Left colon (tissue), 2 donors: ENCODE data around the gene CCDC24. TPM values are rescaled to one million over a fixed set of nuclear protein-coding genes. Genes with fewer than 3 reads are reported as not detected.

Source experiments
- ATAC-seq: fragments of 200-7000 bp; cut with Tn5 transposase; one replicate; pipeline ENCODE4 v1.9.1; 2020; ENCODE audit warnings: mild to moderate bottlenecking, moderate library complexity
- DNase-seq, 2 donors: peaks; one replicate each; pipeline ENCODE4 v3.0.0-alpha.2; 2020
- intact Hi-C, 2 donors: fragments of 100-400 bp; cut with DNase I in 1 of 2; cut with micrococcal nuclease in 1 of 2; formaldehyde crosslinking; loops; one replicate each; pipeline versions ENCODE4 v1.11.2 to v1.14.0; 2022; cut with DNase I, micrococcal nuclease
- total RNA-seq, 2 donors: library from RNA; stranded (reverse); fragmentation: NEBNext Ultra II Directional; extraction: Animal tissue kit (Norgen Biotek cat#: 25700); gene quantifications; one replicate each; pipeline ENCODE4 v1.2.1, GENCODE V29; 2021
- donor health status: DM: no; HTN: no; CAD: no.
- donor health status: DM: yes; HTN: yes; CAD: no.

CCDC24 gene
- total RNA-seq, 2 donors from 2014 or later: 22.4 to 22.6 TPM

- ATAC-seq (no peak), DNase-seq (no peak)
- intact Hi-C loops: no loop called here
Measured at GRCh38 chr1:43960798-43961197, 30.6 kb upstream of the CCDC24 start.

DNA sequence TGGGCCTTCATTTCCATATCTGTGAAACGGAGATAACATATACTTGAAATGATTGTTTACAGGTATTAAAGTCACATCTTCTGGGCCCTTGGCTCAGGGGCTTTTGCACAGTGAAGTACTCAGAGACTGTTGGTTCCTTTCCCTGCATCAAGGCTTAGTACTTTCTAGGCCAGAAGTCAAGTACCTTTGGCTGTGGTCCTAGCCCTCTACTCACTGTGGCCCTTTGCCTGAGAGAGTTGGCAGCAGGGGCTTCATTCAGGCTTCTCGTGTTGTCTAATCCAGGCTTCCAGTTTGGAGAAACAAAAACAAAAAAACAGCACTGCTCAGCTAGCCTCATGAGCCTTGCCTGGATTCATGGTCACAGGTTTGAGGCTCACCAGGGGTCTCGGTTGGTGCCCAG is 29.7 kb upstream of the CCDC24 start:
- intact Hi-C loops: no loop called here
- DNase-seq: no peak
- ATAC-seq: no peak

- intact Hi-C loops: no loop called here
- DNase-seq (no peak), ATAC-seq (no peak)
Measured at GRCh38 chr1:43962324-43962723, 29.1 kb upstream of the CCDC24 start.

DNA sequence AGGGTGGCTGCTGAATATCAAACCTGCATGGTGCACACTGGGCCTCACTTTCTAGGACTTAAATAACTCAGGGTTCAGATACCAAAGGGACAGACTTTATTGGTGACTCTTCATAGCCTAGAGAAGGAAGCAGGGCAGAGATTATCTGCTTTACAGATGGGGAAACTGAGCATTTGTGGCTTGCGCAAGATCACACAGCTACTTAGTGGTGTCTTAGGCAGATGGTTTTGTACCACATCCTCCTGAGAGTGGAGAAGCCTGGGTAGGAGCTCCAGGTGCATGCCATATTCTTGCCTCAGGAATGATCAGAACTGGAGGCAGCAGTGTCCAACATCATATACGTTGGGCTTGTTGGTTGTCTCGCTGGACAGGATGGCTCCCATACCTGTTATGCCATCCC is 28.4 kb upstream of the CCDC24 start:
- no peak for DNase-seq
- no peak for ATAC-seq
- intact Hi-C loops: no loop called here

- ATAC-seq (no peak), DNase-seq (no peak)
- intact Hi-C loops: no loop called here
Measured at GRCh38 chr1:43963890-43964289, 27.5 kb upstream of the CCDC24 start.

GRCh38 chr1:43965316-43965715 is 26.1 kb upstream of the CCDC24 start:
- no peak for ATAC-seq
- intact Hi-C loops: no loop called here

GRCh38 chr1:43968348-43968948 is 23.0 kb upstream of the CCDC24 start:
- DNase-seq: no peak
- intact Hi-C loops: no loop called here
- ATAC-seq: no peak

More at GRCh38 chr1:43965316-43965715, 26.1 kb upstream of the CCDC24 start:
- no peak for DNase-seq

GRCh38 chr1:43969416-43969745 is 22.0 kb upstream of the CCDC24 start:
- ATAC-seq (no peak), DNase-seq (no peak)
- intact Hi-C loops: no loop called here

- DNase-seq (peak; percentile 96 to 98), ATAC-seq (peak; percentile 82)
- intact Hi-C loops: no loop called here
Measured at GRCh38 chr1:43969746-43970466, 21.5 kb upstream of the CCDC24 start, which contains the start of gene DPH2. Gene DPH2 (plus strand): TSS chr1:43970010. CDS start chr1:43970176, 166 bp downstream.

DNA sequence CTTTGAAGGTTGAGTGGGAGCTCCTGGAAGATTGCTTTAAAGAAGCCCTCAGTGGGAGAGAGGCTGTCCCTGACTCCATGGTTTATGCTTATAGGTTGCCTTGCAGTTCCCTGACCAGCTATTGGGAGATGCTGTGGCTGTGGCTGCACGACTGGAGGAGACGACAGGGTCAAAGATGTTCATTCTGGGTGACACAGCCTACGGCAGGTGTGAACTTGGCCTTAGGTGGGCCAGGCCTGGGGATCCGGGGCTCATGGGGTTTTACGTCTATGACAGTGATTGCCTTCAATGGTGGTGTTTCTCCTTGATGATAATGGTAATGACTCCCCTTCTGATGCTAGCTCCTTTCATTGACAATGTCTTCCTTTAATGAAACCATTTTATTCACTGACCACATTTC is 20.9 kb upstream of the CCDC24 start:
- DNase-seq (no peak), ATAC-seq (no peak)
- intact Hi-C loops: no loop called here

DNA sequence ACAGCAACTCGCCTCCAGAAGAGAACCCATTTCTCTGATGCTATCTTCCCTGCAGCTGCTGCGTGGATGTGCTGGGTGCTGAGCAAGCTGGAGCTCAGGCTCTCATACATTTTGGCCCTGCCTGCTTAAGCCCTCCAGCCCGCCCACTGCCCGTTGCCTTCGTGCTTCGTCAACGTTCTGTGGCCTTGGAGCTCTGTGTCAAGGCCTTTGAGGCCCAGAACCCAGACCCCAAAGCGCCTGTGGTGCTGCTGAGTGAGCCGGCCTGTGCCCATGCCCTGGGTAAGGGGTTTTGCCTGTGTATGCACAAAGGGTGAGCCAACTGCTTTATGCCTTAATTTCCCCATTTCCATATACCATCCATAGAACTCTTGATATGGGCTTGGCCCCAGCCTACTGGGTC is 20.5 kb upstream of the CCDC24 start:
- DNase-seq (no peak), ATAC-seq (no peak)
- intact Hi-C loops: no loop called here

- intact Hi-C loops: no loop called here
- no peak for ATAC-seq
- DNase-seq: no peak
Measured at GRCh38 chr1:43971336-43971980, 19.9 kb upstream of the CCDC24 start.

DNA sequence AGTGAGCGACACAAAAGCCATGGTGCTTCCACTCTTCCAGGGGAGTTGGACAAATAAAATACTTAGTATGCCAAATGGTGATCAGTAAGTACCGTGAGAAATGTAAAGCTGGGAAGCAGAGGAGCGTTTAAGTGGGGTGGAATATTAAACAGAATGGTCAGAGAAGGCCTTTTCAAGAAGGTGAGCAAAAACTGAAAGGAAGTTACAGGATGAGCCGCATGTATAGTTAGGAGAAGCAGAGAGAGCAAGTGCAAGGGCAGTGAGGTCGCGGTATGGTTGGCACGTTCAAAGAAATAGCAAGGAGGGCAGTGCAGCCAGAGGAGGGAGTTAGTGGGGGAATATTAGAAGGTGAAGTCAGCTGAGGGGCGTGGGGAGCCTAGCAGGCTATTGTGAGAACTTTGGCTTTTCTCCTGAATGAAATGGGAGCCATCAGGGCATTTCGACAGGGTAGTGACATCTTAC is 17.4 kb upstream of the CCDC24 start:
- DNase-seq (no peak), ATAC-seq (peak; percentile 2)
- intact Hi-C loops: no loop called here

DNA sequence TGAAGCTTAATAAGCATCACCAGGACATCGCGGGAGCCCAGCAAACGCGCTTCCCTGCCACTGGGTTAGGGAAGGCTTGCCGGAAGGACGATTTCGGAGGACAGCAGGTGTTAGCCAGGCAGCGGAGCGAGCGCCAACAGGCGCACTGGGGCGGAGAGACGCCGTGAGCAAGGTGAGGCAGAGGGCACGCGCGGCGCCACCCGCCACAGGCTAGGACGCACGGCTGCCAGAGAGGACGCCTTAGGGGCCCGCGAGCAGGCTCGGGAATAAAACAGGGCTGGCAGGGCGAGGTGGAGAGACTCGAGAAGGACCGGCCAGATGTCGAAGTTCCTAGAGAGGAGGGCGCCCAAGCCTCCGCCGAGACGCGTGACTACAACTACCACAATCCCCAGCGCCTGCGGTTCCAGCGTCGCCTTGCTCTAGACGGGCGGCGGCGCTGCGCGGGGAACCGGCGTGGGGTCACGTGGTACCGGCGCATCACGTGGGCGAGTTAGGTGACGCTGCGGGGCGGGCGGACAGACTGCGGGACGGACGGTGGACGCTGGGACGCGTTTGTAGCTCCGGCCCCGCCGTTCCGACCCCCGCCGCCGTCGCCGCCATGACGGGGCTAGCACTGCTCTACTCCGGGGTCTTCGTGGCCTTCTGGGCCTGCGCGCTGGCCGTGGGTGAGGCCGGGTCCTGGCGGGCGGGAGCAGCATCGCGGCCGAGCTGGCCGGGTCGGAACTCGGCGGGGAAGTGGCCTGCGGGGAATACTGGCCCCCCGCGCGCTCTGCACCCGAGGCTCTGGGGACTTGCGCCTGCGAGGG is 16.8 kb upstream of the CCDC24 start, which contains the start of gene ATP6V0B:
Gene ATP6V0B, plus strand, starts transcription at position 518 of the 806 bp plus-strand sequence. Its CDS starts 81 bp downstream, at position 599.
- DNase-seq (peak; percentile 96 to 99), ATAC-seq (peak; percentile 80)
- intact Hi-C loops: no loop called here

GRCh38 chr1:43975249-43975961 is 16.0 kb upstream of the CCDC24 start:
- ATAC-seq: peak; percentile 43
- DNase-seq: peak; percentile 79 to 80
- intact Hi-C loops: no loop called here

DNA sequence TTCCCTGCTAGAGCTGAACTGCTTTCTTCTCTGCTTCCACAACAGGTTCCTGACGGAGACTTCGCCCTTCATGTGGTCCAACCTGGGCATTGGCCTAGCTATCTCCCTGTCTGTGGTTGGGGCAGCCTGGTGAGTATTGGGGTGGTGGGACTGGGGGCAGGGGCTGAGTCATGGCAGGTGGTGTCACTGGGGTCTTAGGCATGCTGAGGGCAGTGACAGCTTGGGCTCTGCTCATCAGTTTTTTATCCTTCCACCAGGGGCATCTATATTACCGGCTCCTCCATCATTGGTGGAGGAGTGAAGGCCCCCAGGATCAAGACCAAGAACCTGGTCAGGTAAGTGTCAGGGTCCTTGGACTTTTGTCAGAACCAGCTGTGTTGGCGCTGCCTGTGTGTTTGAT is 15.4 kb upstream of the CCDC24 start:
- intact Hi-C loops: no loop called here
- ATAC-seq: no peak
- no peak for DNase-seq

DNA sequence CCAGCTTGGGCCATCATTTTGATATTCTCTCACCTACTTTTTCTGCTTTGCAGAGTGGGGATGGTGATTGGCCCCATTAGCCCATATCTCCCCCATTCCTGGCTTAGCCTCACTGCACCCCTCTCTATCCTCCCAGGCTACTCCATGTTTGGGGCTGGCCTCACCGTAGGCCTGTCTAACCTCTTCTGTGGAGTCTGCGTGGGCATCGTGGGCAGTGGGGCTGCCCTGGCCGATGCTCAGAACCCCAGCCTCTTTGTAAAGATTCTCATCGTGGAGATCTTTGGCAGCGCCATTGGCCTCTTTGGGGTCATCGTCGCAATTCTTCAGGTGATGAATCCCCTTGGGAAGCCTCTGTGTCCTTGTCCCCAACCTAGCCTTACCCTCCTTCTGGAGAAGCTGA is 14.5 kb upstream of the CCDC24 start:
- DNase-seq: peak in 1 of 2 donors; percentile 2
- intact Hi-C loops: no loop called here
- no peak for ATAC-seq

DNA sequence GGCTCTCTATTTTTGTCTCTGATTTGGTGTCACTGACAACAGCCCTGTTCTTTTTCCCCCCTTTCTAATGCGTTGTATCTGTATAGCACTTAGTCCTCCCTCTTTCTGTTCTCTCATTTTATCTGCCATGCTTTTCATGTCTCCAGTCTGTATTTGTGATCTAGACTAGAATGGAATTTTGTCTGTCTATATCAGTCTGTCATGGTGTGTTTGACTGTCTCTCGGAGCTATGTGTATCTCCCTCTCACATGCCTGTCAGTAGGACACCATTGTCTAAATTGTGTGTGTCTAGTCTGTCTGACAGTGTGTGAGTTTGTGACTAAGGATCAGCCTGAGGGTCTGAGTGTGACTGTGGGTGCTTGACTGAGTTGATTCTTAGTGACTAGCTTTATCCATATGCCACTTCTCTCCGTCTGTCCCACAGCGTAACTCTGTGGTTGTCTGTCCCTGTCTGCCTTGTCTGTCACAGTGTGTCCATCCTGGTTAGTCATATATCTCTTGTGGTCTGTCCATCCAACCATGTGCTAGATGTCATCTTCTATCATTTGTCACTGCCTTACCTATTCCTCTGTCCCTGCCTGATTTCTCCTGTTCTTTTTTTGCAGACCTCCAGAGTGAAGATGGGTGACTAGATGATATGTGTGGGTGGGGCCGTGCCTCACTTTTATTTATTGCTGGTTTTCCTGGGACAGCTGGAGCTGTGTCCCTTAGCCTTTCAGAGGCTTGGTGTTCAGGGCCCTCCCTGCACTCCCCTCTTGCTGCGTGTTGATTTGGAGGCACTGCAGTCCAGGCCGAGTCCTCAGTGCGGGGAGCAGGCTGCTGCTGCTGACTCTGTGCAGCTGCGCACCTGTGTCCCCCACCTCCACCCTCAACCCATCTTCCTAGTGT is 13.8 kb upstream of the CCDC24 start:
- DNase-seq (peak in 1 of 2 donors; percentile 24), ATAC-seq (no peak)
- intact Hi-C loops: no loop called here
